DMS 273 (cell line): ENCODE results near the gene NREP.

Experiments
- DNase-seq: peaks from one replicate; lab custom pipeline; 2025; ENCODE audit not compliant: unreplicated experiment; lab: John Stamatoyannopoulos, UW

The NREP gene

GRCh38 chr5:111699324-111699723 lies 57.7 kb downstream of the NREP start:
- peak; percentile 27 for DNase-seq

GRCh38 chr5:111697881-111698757 lies 58.9 kb downstream of the NREP start:
- peak; percentile 66 for DNase-seq

GRCh38 chr5:111697215-111697614 lies 59.8 kb downstream of the NREP start:
- peak; percentile 45 for DNase-seq

GRCh38 chr5:111695991-111696390 lies 61.0 kb downstream of the NREP start:
- no peak for DNase-seq

GRCh38 chr5:111694133-111694532 lies 62.9 kb downstream of the NREP start:
- DNase-seq, result no peak

- DNase-seq, result no peak
Measured at GRCh38 chr5:111691914-111692313, 65.1 kb downstream of the NREP start.

GRCh38 chr5:111691508-111691907 lies 65.5 kb downstream of the NREP start:
- DNase-seq, result no peak

- no peak for DNase-seq
Measured at GRCh38 chr5:111689357-111689935, 67.5 kb downstream of the NREP start.

GRCh38 chr5:111685969-111686368 lies 71.0 kb downstream of the NREP start:
- DNase-seq, result peak; percentile 65

- DNase-seq, result no peak
Measured at GRCh38 chr5:111682641-111683040, 74.4 kb downstream of the NREP start.

- DNase-seq, result no peak
Measured at GRCh38 chr5:111682121-111682520, 74.9 kb downstream of the NREP start.

GRCh38 chr5:111681414-111682120 lies 75.4 kb downstream of the NREP start:
- DNase-seq, result no peak

- DNase-seq, result peak; percentile 94
Measured at GRCh38 chr5:111680737-111681413, 76.1 kb downstream of the NREP start.

GRCh38 chr5:111679611-111680010 lies 77.4 kb downstream of the NREP start:
- DNase-seq, result no peak
